ENCODE data around the gene CNRIP1.

GRCh38 chr2:68258851-68259250 lies 60.9 kb downstream of the CNRIP1 start:
- TF ChIP-seq CTCF (IDR thresholded peaks at IDR 0.05 in 4 of 5, conservative IDR thresholded peaks at IDR 0.05 in 1 of 5) (no peak), POLR2A (IDR thresholded peaks at IDR 0.05) (no peak)

Measured in gastrocnemius medialis (tissue), 4 donors.